Measurements from ENCODE around the gene CXCR6.

CXCR6 gene

GRCh38 chr3:45943207-45943846 lies at the start of gene CXCR6:
CXCR6 (plus strand) TSS chr3:45943464; CDS start chr3:45946482, 3,018 bp downstream.
- DNase-seq: no peak

- no peak for DNase-seq
These were observed 49.2 kb upstream of the CXCR6 start for GRCh38 chr3:45894015-45894414.

DNA sequence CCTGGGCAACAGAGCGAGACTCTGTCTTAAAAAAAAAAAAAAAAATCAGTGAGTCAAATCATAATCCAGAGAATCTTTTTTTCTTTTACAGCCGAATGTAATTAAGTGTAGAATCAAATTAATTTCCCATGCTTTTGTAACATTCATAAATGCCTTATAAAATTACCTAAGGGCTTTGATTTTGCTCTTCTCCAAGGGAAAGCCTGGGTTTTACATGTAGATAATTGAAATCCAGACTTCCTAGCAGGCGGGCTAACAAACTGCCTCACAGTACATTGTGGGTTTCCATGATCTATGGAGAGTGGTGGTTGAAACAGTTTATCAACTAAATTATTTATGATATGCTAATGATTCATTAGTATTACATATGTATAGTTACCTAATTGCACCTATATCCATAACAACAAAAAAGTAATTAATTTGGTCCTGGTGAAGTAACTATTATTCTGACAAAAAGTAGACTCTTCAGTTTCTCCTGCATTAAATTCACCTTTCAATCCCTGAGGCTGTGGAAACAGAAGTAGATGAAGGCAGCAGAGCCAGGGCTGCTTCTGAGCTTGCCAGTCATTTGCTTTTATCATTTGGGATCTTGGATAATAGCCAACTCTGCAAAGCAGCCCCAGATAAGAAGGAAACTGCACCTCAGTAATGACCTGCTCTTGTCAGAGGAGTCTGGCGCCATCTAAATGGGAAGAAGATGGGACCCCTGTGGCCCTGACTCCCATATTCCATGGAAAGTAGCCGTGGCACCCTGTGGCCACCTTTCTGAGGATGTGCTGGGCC lies 47.4 kb upstream of the CXCR6 start:
- DNase-seq: no peak

DNA sequence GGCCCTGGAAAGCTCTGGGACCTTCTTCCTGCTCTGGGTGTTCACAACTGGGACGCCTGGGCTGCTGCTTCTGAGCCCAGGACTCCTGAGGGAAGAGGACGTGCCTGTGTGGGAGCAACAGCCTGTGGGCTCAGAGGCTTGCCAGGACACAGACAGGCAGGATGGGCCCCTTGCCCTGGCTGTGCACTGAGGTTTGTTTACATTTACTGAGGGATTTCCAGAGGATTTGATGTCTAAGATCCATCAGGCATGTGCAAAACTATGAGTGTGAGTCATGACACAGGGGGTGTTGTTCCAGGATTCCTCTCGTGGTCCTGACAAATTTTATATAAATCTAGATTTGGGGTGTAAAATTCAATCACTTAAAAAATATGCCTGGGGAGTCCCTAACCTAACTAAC lies 46.3 kb upstream of the CXCR6 start:
- no peak for DNase-seq

DNA sequence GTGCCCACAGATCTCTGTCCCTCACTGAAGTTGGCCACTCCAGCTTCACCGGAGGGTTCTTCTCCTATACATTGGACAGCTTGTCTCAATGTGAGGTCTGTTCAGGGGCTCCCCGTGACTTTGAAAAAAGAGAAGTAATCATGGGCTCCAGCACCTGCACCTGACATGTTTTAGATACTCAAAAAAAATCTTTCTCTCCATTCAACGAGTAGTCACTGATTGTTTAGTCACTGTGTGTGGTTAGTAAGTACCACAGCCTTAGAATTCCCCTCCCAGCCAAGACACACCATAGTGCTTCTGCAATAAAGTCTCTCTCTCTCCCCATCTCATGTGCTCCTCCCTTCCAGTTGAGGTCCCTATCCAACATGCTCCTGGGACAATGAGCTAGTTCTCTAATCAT lies 38.3 kb upstream of the CXCR6 start:
- DNase-seq: no peak

GRCh38 chr3:45905755-45906154 lies 37.5 kb upstream of the CXCR6 start:
- DNase-seq: no peak

GRCh38 chr3:45906681-45907407 lies 36.4 kb upstream of the CXCR6 start:
- no peak for DNase-seq

DNA sequence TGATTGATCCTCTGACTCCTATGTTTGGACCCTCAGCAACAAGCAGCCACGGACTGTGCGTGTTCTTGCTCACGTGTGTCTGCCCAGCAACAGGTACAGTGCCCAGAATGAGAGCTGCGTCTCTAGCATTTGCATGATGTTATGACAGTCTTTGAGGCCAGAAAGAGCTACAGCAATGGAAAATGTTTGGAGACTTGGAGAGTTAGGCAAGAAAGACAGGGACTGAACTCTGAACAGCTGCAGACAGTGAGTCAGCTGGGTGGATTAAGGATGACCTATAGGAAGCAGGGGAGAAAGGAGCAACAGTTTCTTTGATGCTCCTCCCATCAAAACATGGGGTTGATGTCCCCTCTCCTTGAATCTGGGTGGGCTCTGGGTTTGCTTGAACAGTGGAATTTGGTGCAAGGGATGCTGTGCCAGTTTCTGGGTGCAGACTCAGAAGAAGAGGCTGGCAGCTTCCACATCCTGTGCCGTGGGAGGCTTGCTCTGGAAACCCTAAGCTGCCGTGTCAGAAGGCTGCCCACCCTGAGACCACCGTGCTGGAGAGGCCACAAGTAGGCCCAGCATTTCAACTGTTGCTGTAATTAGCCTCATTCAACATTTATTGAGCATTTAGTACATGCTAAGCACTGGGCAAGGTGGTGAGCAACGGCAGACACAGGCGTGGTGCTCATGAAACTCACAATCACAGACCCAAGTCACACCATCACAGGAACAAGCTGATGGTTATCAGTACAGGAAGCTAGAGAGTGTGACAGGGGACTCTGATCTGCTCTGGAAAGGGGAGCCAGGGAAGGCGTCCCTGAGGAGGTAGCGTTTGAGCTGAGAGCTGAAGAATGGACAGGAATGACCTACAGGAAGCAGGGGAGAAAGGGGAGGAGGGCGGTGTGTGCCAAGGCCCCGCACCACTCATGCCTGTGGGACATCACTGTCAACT lies 35.2 kb upstream of the CXCR6 start:
- no peak for DNase-seq

- no peak for DNase-seq
These were observed 34.5 kb upstream of the CXCR6 start for GRCh38 chr3:45908761-45909160.

DNA sequence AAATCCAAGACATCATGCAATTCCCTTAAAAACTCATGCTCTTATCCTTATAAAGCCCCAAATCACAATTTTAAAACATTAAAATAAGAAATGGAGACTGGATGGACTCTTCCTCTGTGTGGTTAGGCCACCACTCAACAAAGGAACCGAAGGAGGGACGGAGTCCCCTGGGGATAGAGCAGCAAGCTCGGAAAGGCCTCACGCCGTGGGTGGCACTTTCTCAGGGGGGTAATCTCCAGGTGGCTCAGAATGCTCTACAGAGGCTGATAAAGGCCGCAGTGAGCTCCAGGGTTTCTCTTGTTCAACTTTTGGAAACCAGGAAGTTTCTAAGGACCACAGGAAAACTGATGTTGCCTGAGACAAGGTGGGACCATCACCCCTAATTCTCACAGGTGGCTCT lies 33.7 kb upstream of the CXCR6 start:
- no peak for DNase-seq

DNA sequence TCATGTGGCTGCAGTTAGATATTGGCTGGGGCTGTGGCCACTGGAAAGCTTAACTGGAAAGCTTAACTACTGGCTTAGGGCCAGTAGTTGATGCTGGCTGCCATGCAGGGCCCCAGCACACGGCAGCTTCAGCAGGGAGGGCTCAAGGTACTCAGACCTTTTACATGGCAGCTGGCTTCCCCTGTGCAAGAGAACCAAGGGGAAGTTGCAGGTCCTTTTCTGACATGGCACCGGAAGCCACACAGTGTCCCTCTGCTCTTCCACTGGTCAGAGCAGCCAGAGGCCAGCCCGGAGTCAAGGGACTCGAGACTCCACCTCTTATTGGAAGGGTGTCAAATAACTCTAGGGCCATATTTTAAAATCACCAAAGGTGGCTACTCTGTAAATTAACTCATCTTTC lies 32.4 kb upstream of the CXCR6 start:
- no peak for DNase-seq

DNA sequence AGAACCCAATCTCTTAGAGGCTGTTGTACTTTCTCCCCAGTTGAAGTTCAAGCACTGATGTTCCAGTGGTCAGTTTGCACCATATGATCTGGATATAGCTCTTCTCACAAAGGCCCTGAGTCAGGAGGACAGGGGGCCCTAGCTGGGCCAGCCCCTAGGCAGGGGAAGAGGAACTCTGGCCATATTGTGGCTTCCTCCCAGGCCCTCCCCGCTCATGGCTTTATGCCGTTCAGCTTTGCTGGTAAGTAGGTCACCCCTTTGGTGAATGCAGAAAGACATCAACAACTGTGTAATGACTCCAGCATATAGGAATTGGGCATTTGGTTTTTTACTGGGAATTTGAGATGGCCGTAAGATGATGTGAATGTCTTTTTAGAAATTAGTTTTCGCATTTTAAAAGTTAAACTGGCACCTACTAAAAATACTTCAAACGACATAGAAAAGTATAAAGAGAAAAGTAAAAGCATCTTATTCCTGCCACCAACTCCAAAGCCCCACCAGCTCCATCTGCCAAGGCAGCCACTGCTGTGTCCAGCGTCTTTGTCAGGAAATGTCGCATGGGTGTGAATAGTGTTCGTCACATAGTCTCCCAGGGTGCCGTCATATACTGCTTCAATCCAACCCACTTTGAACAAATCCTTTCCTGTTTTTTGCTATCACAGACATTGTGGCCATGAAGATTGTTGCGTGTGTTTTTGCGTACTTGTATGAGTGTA lies 31.6 kb upstream of the CXCR6 start:
- no peak for DNase-seq

GRCh38 chr3:45912435-45912834 lies 30.8 kb upstream of the CXCR6 start:
- DNase-seq: no peak

DNA sequence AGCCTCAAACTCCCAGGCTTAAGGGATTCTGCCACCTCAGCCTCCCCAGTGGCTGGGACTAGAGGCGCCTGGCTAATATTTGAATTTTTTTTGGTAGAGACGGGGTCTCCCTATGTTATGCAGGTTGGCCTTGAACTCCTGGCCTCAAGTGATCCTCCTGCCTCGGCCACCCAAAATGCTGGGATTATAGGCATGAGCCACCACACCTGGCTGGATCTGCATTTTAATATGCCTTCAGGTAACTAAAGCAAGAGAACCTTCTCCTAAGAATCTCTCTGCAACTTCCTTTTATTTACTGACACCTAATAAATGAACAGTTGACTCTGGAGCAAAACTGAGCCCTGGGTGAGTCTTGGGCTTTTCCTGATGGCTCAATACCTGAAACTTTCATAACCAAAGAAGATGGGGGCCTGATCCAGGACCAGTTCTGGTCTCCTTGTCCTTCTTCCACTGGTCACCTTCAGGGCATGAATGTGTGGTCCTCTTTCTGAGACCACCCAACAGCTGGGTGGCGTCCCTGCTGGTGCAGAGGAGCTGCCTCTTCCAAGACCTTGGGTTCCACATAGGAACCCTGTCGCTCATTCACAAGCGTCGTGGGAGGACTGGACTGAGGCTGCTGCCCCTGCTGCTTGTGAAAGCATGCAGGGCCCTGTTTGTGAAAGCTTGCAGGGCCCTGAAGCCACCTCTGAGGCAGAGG lies 28.8 kb upstream of the CXCR6 start:
- no peak for DNase-seq

- no peak for DNase-seq
These were observed 28.2 kb upstream of the CXCR6 start for GRCh38 chr3:45915059-45915439.

DNA sequence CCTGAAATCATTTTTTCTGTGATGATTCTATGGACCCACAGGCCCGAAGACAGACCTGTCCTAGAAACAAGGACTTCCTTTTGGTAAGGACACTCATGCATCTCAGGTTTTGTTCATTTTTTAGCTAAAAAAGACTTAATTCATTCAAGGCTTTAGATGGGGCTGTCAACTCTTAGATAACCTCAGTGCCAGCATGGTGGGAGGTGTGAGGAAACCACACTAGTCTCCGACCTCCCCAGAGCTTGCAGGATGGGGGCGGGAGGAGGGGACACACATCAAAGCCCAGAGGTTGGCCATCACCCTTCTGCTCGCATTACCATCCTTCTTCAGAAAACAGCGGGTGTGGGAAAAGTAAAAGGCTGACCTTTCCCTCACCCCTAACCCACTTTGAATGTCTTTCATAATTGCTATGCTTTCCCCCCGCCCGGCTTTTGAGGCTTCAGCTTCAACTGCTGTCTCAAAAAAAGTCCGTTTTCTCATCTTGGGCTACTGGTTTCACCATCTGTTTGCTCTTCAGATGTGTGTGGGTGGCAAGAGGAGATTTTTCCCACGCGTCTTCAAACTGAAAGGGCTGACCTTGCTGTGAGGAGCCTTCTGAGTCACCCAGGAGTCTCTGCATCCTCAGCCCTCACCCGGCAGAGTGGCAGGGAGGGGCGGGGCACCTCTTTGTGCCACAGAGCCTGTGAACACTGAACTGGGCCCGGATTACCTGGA lies 27.6 kb upstream of the CXCR6 start:
- DNase-seq: no peak

GRCh38 chr3:45917146-45917898 lies 25.9 kb upstream of the CXCR6 start:
- DNase-seq: no peak

DNA sequence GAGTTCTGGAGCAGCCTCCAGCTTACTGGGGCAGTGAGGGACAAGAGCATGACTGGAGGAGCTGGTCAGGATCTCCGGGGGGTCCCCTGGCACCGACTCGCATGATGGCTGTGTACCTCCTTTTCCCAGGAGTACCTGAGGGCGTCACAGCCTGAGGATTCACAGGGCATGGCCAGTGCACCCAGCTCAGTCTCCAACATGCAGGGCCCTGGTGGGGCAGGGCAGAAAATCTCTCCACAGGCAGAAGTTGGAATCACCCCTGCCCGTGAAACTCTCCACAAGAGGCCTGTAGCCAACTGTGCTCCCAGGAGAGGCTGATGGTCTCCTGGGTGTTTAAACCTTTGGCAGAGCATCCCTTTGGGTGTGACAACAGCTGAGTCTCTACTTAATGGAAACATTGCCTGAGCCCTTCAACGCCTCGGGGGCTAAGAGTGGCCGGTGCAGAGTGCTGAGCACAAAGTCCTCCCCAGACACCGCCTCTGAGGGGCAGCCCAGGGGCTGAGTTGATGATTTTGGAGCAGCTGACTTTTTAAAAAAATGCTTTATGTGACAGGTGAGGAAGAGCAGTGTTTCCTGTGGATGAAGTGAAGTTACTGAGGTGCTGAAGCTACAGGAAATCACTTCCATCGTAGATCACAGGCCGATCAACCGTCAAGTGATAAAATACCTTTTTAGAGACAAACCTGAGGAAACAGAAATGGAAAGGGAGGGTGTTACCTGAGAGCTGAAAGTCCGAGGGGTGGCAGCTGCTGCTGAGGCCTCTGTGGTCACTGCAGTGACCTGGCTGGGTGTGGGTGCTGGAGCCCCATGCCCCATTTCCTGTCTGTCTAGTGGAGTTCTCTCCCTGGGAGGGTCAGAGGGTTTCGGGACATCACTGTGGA lies 21.9 kb upstream of the CXCR6 start:
- no peak for DNase-seq

- no peak for DNase-seq
These were observed 21.3 kb upstream of the CXCR6 start for GRCh38 chr3:45922039-45922326.

Measured in amniotic stem cell (primary cell).